Fibroblast of lung (primary cell): ENCODE data around the gene OR1J4.

Experiments used
- EZH2 ChIP-seq: IDR thresholded peaks from 2 replicates; pipeline ENCODE4 v1.5.1; 2012; ENCODE audit warnings: low read length, control low read depth, mild to moderate bottlenecking; ENCODE audit errors: missing control alignments
- TF ChIP-seq, protein P1 (sequence below), 2 donors: IDR thresholded peaks in 1 of 2; conservative IDR thresholded peaks in 1 of 2; 1 replicate in 1 of 2; 2 replicates in 1 of 2; pipeline ENCODE4 v1.5.1; 2011 to 2012; ENCODE audit warnings: low read length in 2 of 2, control low read depth in 1 of 2, inconsistent platforms in 1 of 2, low read depth in 1 of 2, mild to moderate bottlenecking in 1 of 2

DNA sequence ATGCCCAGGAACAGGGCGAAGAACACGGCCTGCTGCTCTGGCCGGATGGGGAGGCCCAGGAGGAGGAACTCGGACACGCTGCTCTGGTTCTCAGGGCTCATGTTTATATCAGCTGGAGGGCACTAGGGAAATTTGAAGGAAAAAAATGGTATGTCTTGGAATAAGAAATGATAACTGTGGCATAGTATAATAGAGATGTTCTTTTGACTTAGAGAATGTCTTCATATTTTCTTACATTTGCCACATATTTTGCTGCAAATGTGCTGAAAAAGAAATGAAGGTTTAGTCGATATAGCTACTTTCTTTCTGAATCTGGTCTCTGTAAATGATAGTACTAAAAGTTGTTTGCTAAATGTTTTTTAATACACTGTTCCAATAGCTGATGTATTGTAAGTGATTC lies 41.1 kb upstream of the OR1J4 start, which contains the start of gene OR1J1:
- TF ChIP-seq EZH2: no peak
- TF ChIP-seq, protein P1, sequence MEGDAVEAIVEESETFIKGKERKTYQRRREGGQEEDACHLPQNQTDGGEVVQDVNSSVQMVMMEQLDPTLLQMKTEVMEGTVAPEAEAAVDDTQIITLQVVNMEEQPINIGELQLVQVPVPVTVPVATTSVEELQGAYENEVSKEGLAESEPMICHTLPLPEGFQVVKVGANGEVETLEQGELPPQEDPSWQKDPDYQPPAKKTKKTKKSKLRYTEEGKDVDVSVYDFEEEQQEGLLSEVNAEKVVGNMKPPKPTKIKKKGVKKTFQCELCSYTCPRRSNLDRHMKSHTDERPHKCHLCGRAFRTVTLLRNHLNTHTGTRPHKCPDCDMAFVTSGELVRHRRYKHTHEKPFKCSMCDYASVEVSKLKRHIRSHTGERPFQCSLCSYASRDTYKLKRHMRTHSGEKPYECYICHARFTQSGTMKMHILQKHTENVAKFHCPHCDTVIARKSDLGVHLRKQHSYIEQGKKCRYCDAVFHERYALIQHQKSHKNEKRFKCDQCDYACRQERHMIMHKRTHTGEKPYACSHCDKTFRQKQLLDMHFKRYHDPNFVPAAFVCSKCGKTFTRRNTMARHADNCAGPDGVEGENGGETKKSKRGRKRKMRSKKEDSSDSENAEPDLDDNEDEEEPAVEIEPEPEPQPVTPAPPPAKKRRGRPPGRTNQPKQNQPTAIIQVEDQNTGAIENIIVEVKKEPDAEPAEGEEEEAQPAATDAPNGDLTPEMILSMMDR (conservative IDR thresholded peaks at IDR 0.05 in 1 of 2, IDR thresholded peaks at IDR 0.05 in 1 of 2; ENCODE audit: low read depth in 1 of 2, low read length in 2 of 2): no peak
